Measurements from ENCODE around the gene KDM6B. TPM values are rescaled to one million over a fixed set of nuclear protein-coding genes. Genes with fewer than 3 reads are reported as not detected.
"Not testable (repeated sequence)": the region's sequence is repeated elsewhere in the genome, so short reads cannot be mapped to it uniquely, and the experiment has no call there.

The KDM6B gene
- total RNA-seq, 1 donor from 2014 or later = 117 TPM

- no peak for TF ChIP-seq CTCF (IDR thresholded peaks at IDR 0.05; ENCODE audit: unreplicated experiment)
- H3K36me3 Mint-ChIP-seq (ENCODE audit: insufficient read depth) = peaks cover 20% of the 10 kb centered on the region
- H3K27me3 Mint-ChIP-seq = no peaks in the 10 kb centered on the region
- no peak overlapping the region for H3K4me3 Mint-ChIP-seq (ENCODE audit: low read depth)
- H3K27ac Mint-ChIP-seq = no peak overlapping the region
- H3K9me3 Mint-ChIP-seq (ENCODE audit: low read depth) = no peaks in the 10 kb centered on the region
- peaks cover 16% of the 10 kb centered on the region for H3K4me1 Mint-ChIP-seq (ENCODE audit: low read depth)
- no peak for DNase-seq (ENCODE audit: low spot score, unreplicated experiment)
These were observed 25.0 kb downstream of the KDM6B start for GRCh38 chr17:7859028-7859427.

- no peak for DNase-seq (ENCODE audit: low spot score, unreplicated experiment)
- peak overlapping the region; percentile 64 for H3K27ac Mint-ChIP-seq
- peak; percentile 78 for TF ChIP-seq CTCF (IDR thresholded peaks at IDR 0.05; ENCODE audit: unreplicated experiment)
These were observed 28.8 kb downstream of the KDM6B start for GRCh38 chr17:7862692-7863437.

GRCh38 chr17:7864384-7864783 lies 30.4 kb downstream of the KDM6B start:
- not testable (repeated sequence) for H3K27ac Mint-ChIP-seq; H3K4me3 Mint-ChIP-seq (ENCODE audit: low read depth); H3K9me3 Mint-ChIP-seq (ENCODE audit: low read depth); DNase-seq (ENCODE audit: low spot score, unreplicated experiment); H3K27me3 Mint-ChIP-seq
- Mint-ChIP-seq H3K4me1 (ENCODE audit: low read depth) (peaks cover 11% of the 10 kb centered on the region), H3K36me3 (ENCODE audit: insufficient read depth) (peaks cover 34% of the 10 kb centered on the region)

More at GRCh38 chr17:7862692-7863437, 28.8 kb downstream of the KDM6B start:
- H3K36me3 Mint-ChIP-seq (ENCODE audit: insufficient read depth) = peaks cover 31% of the 10 kb centered on the region
- H3K4me3 Mint-ChIP-seq (ENCODE audit: low read depth) = peak overlapping the region; percentile 12
- H3K9me3 Mint-ChIP-seq (ENCODE audit: low read depth) = no peaks in the 10 kb centered on the region
- no peaks in the 10 kb centered on the region for H3K27me3 Mint-ChIP-seq
- peaks cover 11% of the 10 kb centered on the region for H3K4me1 Mint-ChIP-seq (ENCODE audit: low read depth)

GRCh38 chr17:7864995-7865650 lies 31.1 kb downstream of the KDM6B start:
- H3K4me3 Mint-ChIP-seq (ENCODE audit: low read depth) = no peak overlapping the region
- H3K27ac Mint-ChIP-seq = no peak overlapping the region
- H3K36me3 Mint-ChIP-seq (ENCODE audit: insufficient read depth) = peaks cover 32% of the 10 kb centered on the region
- no peaks in the 10 kb centered on the region for H3K9me3 Mint-ChIP-seq (ENCODE audit: low read depth)
- H3K4me1 Mint-ChIP-seq (ENCODE audit: low read depth) = peaks cover 11% of the 10 kb centered on the region
- TF ChIP-seq CTCF (IDR thresholded peaks at IDR 0.05; ENCODE audit: unreplicated experiment) = no peak
- H3K27me3 Mint-ChIP-seq = no peaks in the 10 kb centered on the region
- no peak for DNase-seq (ENCODE audit: low spot score, unreplicated experiment)

GRCh38 chr17:7867881-7868329 lies 33.9 kb downstream of the KDM6B start:
- Mint-ChIP-seq H3K4me3 (ENCODE audit: low read depth) (no peak overlapping the region), H3K36me3 (ENCODE audit: insufficient read depth) (peaks cover 25% of the 10 kb centered on the region), H3K4me1 (ENCODE audit: low read depth) (peaks cover 9% of the 10 kb centered on the region), H3K27me3 (no peaks in the 10 kb centered on the region), H3K9me3 (ENCODE audit: low read depth) (no peaks in the 10 kb centered on the region), H3K27ac (peak overlapping the region; percentile 81)
- no peak for TF ChIP-seq CTCF (IDR thresholded peaks at IDR 0.05; ENCODE audit: unreplicated experiment)
- DNase-seq (ENCODE audit: low spot score, unreplicated experiment) = no peak
